HG02938 (cell line): ENCODE data around the gene ALPP.
"Not testable (repeated sequence)": the region's sequence is repeated elsewhere in the genome, so short reads cannot be mapped to it uniquely, and the experiment has no call there.

Experiments
- ATAC-seq: cut with Tn5 transposase; IDR thresholded peaks from one replicate; pipeline ENCODE4 v1.9.1; 2021; ENCODE audit warnings: mild to moderate bottlenecking, moderate library complexity; ENCODE audit not compliant: unreplicated experiment

The ALPP gene

GRCh38 chr2:232378735-232379151 lies at the start of gene ALPP:
Gene ALPP, plus strand, starts transcription at chr2:232378751. Its CDS starts 52 bp downstream, at chr2:232378803.
- not testable (repeated sequence) for ATAC-seq

- no peak for ATAC-seq
Measured at GRCh38 chr2:232329716-232330067, 48.9 kb upstream of the ALPP start.

- no peak for ATAC-seq
Measured at GRCh38 chr2:232330068-232330999, 48.2 kb upstream of the ALPP start.

GRCh38 chr2:232331061-232331460 lies 47.5 kb upstream of the ALPP start:
- ATAC-seq: not testable (repeated sequence)

GRCh38 chr2:232331641-232332040 lies 46.9 kb upstream of the ALPP start:
- ATAC-seq: not testable (repeated sequence)

- not testable (repeated sequence) for ATAC-seq
Measured at GRCh38 chr2:232332244-232332939, 46.2 kb upstream of the ALPP start.

GRCh38 chr2:232332940-232333259 lies 45.7 kb upstream of the ALPP start:
- ATAC-seq: no peak

- ATAC-seq: no peak
Measured at GRCh38 chr2:232333361-232334135, 45.0 kb upstream of the ALPP start.

GRCh38 chr2:232334136-232334884 lies 44.2 kb upstream of the ALPP start:
- not testable (repeated sequence) for ATAC-seq

GRCh38 chr2:232334885-232335205 lies 43.7 kb upstream of the ALPP start:
- ATAC-seq: not testable (repeated sequence)

GRCh38 chr2:232335206-232335858 lies 43.2 kb upstream of the ALPP start:
- not testable (repeated sequence) for ATAC-seq

GRCh38 chr2:232335859-232336215 lies 42.7 kb upstream of the ALPP start:
- no peak for ATAC-seq

GRCh38 chr2:232336241-232336736 lies 42.3 kb upstream of the ALPP start:
- ATAC-seq: no peak

- no peak for ATAC-seq
Measured at GRCh38 chr2:232336981-232337720, 41.4 kb upstream of the ALPP start.

- ATAC-seq: not testable (repeated sequence)
Measured at GRCh38 chr2:232338094-232338758, 40.3 kb upstream of the ALPP start.

- no peak for ATAC-seq
Measured at GRCh38 chr2:232338759-232339106, 39.8 kb upstream of the ALPP start.

- no peak for ATAC-seq
Measured at GRCh38 chr2:232339121-232340081, 39.1 kb upstream of the ALPP start.
